HG02970 (cell line): ENCODE data around the gene GPR137.
A peak's percentile ranks its signal among the peaks of the same experiment; 100 is the strongest.

Experiments used
- ATAC-seq: cut with Tn5 transposase; IDR thresholded peaks from one replicate; pipeline ENCODE4 v1.9.1; 2021; ENCODE audit warnings: mild to moderate bottlenecking, moderate library complexity, moderate number of reproducible peaks; ENCODE audit not compliant: unreplicated experiment, low FRiP score

Gene GPR137

GRCh38 chr11:64263021-64263946 is 22.4 kb upstream of the GPR137 start:
- no peak for ATAC-seq

DNA sequence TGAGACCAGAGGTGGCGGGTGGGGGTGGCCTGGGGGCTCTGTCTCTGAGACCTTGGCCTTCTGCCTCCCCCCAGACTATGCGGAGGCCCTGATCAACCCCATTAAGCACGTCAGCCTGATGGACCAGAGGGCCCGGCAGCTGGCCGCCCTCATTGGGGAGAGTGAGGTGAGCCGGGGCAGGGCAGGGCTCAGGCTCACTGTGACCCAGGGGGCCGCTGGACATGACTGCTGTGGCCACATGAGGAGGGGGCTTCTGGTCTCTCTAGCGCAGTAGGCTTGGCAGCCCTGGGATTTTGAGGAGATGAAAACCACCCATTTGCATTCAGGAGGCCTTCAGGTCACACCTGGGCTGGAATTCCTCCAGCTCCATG is 21.7 kb upstream of the GPR137 start:
- ATAC-seq = no peak

DNA sequence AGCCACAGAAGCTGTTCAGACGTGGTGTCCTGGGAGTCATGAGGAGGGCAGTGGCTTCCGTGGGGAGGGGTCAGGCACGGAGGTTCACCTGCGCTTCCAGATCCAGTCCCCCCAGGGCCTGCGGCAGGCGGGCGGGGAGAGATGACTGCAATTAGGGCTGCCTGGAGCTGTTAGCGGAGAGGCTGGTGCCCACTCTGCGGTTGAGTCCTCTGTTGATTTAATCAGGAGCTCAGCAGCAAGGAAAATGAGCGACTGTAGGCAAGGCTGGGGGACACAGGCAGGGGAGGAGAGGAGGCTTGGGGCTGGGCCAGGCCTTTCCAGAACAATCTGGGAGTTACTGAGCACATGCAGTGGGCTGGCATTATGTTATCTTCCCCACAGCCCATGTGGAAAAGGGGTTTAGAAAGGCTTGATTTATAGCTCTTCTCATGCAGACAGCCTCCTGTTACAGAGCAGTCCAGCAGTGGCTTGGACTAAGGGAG is 21.2 kb upstream of the GPR137 start:
- no peak for ATAC-seq

DNA sequence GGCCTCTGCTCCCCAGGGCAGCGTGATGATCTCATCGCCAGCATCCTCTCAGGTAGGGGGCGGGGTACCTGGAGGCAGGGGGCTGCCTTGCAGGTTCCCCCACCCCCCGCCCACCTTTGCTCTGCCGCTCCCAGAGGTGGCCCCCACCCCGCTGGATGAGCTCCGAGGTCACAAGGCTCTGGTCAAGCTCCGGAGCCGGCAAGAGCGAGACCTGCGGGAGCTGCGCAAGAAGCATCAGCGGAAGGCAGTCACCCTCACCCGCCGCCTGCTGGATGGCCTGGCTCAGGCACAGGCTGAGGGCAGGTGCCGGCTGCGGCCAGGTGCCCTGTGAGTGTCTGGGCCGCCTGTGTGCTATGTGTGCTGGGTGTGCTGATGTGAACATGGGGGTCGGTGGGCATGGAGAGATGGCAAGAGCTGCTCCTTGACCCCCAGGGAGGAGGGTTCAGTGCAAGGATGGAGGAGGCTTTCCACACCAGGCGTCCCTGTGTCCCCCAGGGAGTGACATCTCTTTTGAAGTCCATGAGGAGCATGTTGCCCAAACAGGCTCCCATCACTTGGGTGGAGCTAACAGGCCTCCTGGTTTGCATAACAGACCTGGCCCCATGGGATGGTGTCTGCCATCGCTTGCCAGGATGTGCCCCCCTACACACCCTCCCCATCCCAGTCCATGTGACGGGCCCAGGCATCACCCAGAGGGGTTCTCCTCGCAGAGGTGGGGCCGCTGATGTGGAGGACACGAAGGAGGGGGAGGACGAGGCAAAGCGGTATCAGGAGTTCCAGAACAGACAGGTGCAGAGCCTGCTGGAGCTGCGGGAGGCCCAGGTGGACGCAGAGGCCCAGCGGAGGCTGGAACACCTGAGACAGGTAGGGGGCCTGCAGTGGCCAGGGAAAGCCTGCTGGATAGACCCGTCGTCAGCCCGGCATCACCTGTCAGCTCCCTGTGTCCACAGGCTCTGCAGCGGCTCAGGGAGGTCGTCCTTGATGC is 20.2 kb upstream of the GPR137 start:
- ATAC-seq = no peak

- ATAC-seq = no peak
These were observed 19.3 kb upstream of the GPR137 start for GRCh38 chr11:64266339-64266738.

DNA sequence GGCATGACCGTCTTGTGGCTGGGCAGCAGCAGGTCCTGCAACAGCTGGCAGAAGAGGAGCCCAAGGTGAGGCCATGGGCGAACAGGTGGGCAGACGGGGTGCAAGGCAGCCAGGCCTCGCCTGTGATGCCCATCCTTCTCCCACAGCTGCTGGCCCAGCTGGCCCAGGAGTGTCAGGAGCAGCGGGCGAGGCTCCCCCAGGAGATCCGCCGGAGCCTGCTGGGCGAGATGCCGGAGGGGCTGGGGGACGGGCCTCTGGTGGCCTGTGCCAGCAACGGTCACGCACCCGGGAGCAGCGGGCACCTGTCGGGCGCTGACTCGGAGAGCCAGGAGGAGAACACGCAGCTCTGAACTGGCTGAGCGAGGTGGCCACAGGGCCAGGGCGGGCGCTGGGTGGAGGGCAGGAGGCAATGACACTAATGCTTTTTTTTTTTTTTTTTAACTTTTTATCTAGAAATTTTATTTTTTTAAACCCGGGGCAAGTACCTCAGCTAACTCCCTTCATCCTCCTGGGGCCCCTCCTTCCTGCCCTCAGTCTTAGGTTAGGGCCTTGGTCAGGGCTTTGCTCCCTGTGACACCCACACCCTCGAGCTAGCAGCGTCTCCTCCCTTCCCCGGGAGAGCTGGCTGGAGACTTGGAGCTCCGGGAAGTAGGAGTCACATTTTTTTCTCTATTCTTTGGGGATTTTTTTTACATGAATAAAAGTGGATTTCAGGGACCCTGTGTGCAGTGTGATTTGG is 18.3 kb upstream of the GPR137 start:
- no peak for ATAC-seq

- ATAC-seq = no peak
These were observed 17.4 kb upstream of the GPR137 start for GRCh38 chr11:64268025-64268892.

- ATAC-seq = no peak
These were observed 16.6 kb upstream of the GPR137 start for GRCh38 chr11:64268893-64269539.

GRCh38 chr11:64269540-64270220 is 16.0 kb upstream of the GPR137 start:
- peak; percentile 68 for ATAC-seq

DNA sequence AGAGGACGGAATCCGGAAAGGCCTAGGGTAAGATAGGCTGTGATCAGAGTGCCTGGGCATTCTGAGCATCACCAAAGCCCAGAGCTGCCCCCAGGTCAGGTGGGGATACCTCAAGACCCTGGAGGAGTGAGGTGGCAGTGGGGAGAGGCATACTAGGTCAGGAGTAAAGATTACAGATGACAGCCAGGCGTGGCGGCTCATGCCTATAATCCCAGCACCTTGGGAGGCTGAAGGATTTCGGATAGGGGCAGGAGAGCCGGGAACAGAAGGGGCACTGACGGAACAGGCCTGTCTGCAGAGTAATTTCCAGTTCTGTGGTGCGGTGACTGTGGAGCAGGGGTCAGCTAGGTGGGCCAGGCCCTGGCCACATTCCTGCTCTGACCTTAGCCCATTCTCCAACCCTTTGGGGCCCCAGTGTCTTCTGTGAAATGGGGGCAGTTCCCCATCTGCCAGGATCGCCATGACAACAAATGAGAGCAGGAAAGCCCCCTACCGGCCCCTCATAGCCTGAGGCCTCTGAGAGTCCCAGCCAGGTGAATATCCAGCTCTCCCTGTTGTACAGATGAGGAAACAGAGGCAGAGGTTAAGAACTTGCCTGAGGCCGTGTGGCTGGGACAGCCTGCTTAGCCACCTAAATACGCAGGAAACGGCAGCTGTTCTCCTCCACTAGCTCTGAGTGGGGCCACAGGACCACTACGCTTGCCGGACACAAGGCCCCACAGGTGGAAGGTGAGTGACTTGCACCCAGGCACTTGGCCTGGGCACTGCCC is 10.4 kb upstream of the GPR137 start:
- no peak for ATAC-seq

DNA sequence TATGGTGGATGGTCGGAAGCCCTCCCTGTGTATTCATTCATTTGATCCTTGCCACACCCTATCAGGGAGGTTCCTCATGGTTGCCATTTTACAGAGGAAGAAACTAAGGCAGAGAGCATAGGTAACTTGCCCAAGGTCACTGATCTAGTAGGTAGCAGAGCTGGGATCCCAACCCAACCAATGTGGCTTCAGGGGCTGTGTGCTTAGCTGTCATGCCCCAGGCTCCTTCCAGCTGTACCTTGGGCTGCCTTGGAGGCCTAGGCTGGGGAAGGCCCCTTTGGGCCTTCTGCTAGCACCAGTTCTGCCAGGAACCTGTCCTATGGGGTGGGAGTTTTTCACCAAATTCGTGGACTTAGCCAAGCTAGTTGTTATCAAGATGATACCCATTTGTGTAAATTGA is 9.8 kb upstream of the GPR137 start:
- ATAC-seq = no peak

DNA sequence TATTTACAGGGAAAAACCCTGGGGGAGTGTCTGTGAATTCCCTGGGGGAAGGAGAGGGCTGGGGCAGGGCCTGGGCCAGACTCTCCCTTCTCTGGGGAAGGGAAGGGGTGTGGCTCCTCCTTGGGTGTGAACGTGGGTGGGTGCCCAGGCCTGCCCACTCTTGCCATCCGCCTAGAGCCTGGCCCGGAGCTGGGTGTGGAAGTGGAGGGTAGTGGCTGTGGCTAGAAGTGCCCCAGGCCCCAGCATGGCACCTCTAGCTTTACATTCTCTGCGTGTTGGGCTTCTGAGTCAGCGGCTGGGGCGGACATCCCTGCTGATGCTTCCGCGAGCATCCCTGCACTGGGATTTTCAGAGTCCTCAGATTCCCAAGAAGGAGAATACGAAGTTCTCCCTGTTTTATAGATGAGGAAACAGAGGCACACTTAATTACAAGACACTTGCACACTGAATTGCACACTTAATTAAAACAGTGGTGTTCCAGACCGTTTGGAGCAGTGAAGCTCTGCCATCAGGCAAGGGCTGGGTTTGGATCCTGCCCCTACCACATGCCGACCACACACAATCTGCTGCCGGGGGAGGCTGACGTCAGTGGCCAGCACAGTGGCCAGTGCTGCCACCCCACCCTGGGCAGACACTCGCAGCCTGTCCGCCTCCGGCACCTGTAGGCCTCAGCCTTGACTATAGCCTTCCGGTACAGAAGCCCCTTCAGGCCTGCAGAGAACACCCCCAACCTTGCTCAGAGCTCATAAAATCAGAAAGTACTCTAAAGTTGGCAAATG is 8.8 kb upstream of the GPR137 start:
- no peak for ATAC-seq

DNA sequence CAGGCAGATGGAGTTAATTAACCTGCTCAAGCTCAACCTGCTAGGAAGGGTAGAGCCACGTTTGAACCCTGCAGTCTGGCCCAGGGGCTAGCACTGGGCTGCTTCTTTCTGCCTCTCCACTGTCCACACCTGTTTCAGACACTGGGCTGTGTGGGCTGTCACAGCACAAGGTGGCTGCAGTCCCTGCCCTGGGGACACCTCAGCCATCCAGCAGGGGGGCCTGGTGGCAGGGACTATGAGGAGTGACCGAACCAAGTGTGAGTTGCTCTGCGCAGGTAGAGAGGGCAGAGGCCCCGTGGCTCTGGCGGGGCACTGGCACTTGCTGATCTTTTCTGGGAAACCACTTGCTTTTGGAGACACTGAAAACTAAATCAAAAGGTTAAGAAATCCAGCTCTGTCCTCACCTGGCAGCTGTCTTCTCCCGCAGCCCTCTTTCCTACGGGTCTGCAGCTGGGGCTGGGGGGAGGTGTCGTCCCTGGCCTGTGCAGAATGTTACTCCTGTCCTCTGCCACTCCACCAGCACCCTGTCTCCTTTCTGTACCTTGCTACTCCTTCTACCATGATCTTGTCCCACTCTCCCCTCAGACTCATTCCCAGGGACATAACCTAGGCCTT is 7.0 kb upstream of the GPR137 start:
- ATAC-seq = no peak

DNA sequence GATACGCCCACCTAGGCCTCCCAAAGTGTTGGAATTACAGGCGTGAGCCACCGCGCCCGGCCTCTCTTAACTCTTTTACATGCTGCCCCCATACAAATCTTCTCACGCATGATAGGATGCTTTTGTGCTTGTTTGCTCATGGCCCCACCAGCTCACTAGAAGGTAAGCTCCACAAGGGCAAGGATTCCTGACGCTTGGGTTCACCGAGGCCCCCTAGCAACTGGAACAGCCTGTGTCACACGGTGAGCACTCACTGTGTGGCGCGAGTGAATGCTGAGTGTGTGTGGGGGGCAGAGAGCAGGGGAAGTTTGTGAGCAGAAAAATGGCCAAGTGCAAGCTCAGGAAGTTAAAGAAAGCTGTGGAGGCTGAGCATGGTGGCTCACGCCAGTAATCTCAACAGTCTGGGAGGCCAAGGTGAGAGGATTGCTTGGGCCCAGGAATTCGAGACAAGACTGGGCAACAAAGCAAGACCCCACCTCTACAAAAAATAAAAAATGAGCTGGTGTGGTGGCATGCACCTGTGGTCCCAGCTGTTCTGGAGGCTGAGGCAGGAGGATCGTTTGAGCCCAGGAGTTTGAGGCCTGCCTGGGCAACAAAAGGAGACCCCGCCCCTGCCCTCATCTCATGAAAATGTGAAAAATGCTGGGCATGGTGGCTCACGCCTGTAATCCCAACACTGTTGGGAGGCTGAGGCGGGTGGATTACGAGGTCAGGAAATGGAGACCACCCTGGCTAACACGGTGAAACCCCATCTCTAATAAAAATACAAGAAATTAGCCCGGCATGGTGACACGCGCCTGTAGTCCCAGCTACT is 3.5 kb upstream of the GPR137 start:
- no peak for ATAC-seq

- no peak for ATAC-seq
These were observed 2.6 kb upstream of the GPR137 start for GRCh38 chr11:64283092-64283491.
